Neural progenitor cell (in vitro differentiated cells): Measurements from ENCODE around the gene MAGI2.

Experiments used
- EZH2 ChIP-seq: fragments of 200-600 bp; sonication (generic); IDR thresholded peaks from 2 replicates; pipeline ENCODE4 v1.6.1; 2017; ENCODE audit warnings: antibody characterized with exemption, mild to moderate bottlenecking, moderate library complexity
- EZH2phosphoT487 ChIP-seq: fragments of 200-600 bp; sonication (generic); IDR thresholded peaks from 2 replicates; pipeline ENCODE4 v1.6.1; 2017; ENCODE audit warnings: antibody characterized with exemption
- TF ChIP-seq, protein P1 (sequence below): fragments of 200-600 bp; sonication (generic); IDR thresholded peaks from 2 replicates; pipeline ENCODE4 v1.5.1; 2017; ENCODE audit warnings: antibody characterized with exemption, mild to moderate bottlenecking

DNA sequence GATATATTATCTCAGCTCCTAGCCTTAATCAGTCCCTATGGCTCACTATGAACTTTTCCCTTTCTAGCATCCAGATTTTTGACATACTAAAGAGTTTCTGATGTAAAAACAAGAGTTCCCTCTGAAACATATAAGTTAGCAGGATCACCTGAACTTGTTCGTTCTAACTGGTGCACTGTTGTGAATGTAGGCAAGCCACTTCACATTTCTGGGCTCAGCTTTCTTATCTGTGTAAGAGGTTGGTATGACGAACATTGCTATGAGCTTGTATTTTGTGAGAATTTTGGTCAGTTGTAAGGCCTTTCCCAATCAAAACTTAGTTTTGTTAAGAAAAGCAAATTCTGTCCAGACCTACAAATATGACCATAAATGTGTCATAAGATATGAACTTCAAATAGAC lies 46.1 kb downstream of the MAGI2 start:
- TF ChIP-seq, protein P1, sequence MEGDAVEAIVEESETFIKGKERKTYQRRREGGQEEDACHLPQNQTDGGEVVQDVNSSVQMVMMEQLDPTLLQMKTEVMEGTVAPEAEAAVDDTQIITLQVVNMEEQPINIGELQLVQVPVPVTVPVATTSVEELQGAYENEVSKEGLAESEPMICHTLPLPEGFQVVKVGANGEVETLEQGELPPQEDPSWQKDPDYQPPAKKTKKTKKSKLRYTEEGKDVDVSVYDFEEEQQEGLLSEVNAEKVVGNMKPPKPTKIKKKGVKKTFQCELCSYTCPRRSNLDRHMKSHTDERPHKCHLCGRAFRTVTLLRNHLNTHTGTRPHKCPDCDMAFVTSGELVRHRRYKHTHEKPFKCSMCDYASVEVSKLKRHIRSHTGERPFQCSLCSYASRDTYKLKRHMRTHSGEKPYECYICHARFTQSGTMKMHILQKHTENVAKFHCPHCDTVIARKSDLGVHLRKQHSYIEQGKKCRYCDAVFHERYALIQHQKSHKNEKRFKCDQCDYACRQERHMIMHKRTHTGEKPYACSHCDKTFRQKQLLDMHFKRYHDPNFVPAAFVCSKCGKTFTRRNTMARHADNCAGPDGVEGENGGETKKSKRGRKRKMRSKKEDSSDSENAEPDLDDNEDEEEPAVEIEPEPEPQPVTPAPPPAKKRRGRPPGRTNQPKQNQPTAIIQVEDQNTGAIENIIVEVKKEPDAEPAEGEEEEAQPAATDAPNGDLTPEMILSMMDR, result no peak
- TF ChIP-seq EZH2phosphoT487, result no peak
- no peak for TF ChIP-seq EZH2
